Lower lobe of right lung (tissue), 2 donors: ENCODE results near the gene MSH5. TPM values are rescaled to one million over a fixed set of nuclear protein-coding genes. Genes with fewer than 3 reads are reported as not detected.

Source experiments
- ATAC-seq, 2 donors: fragments of 200-7000 bp; cut with Tn5 transposase; one replicate each; pipeline ENCODE4 v1.9.1; 2020 to 2022; ENCODE audit warnings: mild to moderate bottlenecking in 2 of 2, moderate library complexity in 2 of 2
- DNase-seq: peaks from one replicate; pipeline ENCODE4 v3.0.0-alpha.2; 2020
- H3K27ac ChIP-seq: fragments of 200-600 bp; one replicate; pipeline ENCODE4 v1.8.0; 2022
- H3K27me3 ChIP-seq: fragments of 200-600 bp; one replicate; pipeline ENCODE4 v1.8.0; 2022; ENCODE audit warnings: low read depth
- H3K36me3 ChIP-seq: fragments of 200-600 bp; one replicate; pipeline ENCODE4 v1.8.0; 2022; ENCODE audit warnings: mild to moderate bottlenecking
- H3K4me1 ChIP-seq: fragments of 200-600 bp; one replicate; pipeline ENCODE4 v1.8.0; 2022
- H3K4me3 ChIP-seq: fragments of 200-600 bp; one replicate; pipeline ENCODE4 v1.8.0; 2022; ENCODE audit warnings: mild to moderate bottlenecking
- H3K9me3 ChIP-seq: fragments of 200-600 bp; one replicate; pipeline ENCODE4 v1.8.0; 2022
- intact Hi-C: fragments of 100-400 bp; cut with DNase I; formaldehyde crosslinking; loops from one replicate; pipeline ENCODE4 v1.11.0; 2022
- total RNA-seq: library from RNA; stranded (reverse); fragmentation: NEBNext Ultra II Directional; extraction: Animal tissue kit (Norgen Biotek cat#: 25700); gene quantifications from one replicate; pipeline ENCODE4 v1.2.1, GENCODE V29; 2021
- TF ChIP-seq, protein P1 (sequence below): fragments of 200-600 bp; IDR thresholded peaks from one replicate; pipeline ENCODE4 v1.8.0; 2022; ENCODE audit warnings: antibody characterized with exemption, mild to moderate bottlenecking
- donor health status: DM: no; HTN: yes; CAD: no; lungs with severe emphysema.

Gene MSH5
- total RNA-seq, 1 donor from 2014 or later: 14.9 TPM

- intact Hi-C loops: no loop called here
- TF ChIP-seq, protein P1, sequence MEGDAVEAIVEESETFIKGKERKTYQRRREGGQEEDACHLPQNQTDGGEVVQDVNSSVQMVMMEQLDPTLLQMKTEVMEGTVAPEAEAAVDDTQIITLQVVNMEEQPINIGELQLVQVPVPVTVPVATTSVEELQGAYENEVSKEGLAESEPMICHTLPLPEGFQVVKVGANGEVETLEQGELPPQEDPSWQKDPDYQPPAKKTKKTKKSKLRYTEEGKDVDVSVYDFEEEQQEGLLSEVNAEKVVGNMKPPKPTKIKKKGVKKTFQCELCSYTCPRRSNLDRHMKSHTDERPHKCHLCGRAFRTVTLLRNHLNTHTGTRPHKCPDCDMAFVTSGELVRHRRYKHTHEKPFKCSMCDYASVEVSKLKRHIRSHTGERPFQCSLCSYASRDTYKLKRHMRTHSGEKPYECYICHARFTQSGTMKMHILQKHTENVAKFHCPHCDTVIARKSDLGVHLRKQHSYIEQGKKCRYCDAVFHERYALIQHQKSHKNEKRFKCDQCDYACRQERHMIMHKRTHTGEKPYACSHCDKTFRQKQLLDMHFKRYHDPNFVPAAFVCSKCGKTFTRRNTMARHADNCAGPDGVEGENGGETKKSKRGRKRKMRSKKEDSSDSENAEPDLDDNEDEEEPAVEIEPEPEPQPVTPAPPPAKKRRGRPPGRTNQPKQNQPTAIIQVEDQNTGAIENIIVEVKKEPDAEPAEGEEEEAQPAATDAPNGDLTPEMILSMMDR: no peak
Measured at GRCh38 chr6:31765559-31765909, 25.7 kb downstream of the MSH5 start.

GRCh38 chr6:31765910-31766794, 26.3 kb downstream of the MSH5 start:
- Histone ChIP-seq H3K27me3 (no peaks in the 10 kb centered on the region), H3K27ac (no peak overlapping the region), H3K4me1 (peaks cover 17% of the 10 kb centered on the region), H3K9me3 (no peaks in the 10 kb centered on the region), H3K36me3 (no peaks in the 10 kb centered on the region), H3K4me3 (peak overlapping the region; percentile 27)
- no peak for DNase-seq
- TF ChIP-seq, protein P1: no peak
- ATAC-seq: peak in 1 of 2 donors; percentile 27
- intact Hi-C loops: no loop called here

More at GRCh38 chr6:31765559-31765909, 25.7 kb downstream of the MSH5 start:
- Histone ChIP-seq H3K4me1 (peaks cover 17% of the 10 kb centered on the region), H3K27ac (no peak overlapping the region), H3K4me3 (no peak overlapping the region), H3K27me3 (no peaks in the 10 kb centered on the region), H3K36me3 (no peaks in the 10 kb centered on the region), H3K9me3 (no peaks in the 10 kb centered on the region)
- DNase-seq (no peak), ATAC-seq (no peak)

- Histone ChIP-seq H3K4me1 (peaks cover 17% of the 10 kb centered on the region), H3K4me3 (no peak overlapping the region), H3K36me3 (no peaks in the 10 kb centered on the region), H3K27ac (no peak overlapping the region), H3K27me3 (no peaks in the 10 kb centered on the region), H3K9me3 (no peaks in the 10 kb centered on the region)
- DNase-seq (no peak), ATAC-seq (no peak)
- intact Hi-C loops: no loop called here
- TF ChIP-seq, protein P1: no peak
Measured at GRCh38 chr6:31767096-31767645, 27.4 kb downstream of the MSH5 start.

GRCh38 chr6:31768363-31769257, 28.8 kb downstream of the MSH5 start:
- no peak for DNase-seq
- TF ChIP-seq, protein P1: no peak
- Histone ChIP-seq H3K9me3 (no peaks in the 10 kb centered on the region), H3K27ac (peak overlapping the region; percentile 36), H3K36me3 (no peaks in the 10 kb centered on the region), H3K27me3 (no peaks in the 10 kb centered on the region), H3K4me3 (no peak overlapping the region), H3K4me1 (peaks cover 17% of the 10 kb centered on the region)
- peak; percentile 40 to 54 for ATAC-seq
- intact Hi-C loops: no loop called here

GRCh38 chr6:31769684-31770371, 30.0 kb downstream of the MSH5 start:
- Histone ChIP-seq H3K9me3 (no peaks in the 10 kb centered on the region), H3K4me1 (peaks cover 17% of the 10 kb centered on the region), H3K36me3 (no peaks in the 10 kb centered on the region), H3K4me3 (no peak overlapping the region), H3K27ac (no peak overlapping the region), H3K27me3 (no peaks in the 10 kb centered on the region)
- intact Hi-C loops: no loop called here
- ATAC-seq (peak; percentile 90 to 92), DNase-seq (peak; percentile 88)
- TF ChIP-seq, protein P1: peak; percentile 90
